HG03060 (cell line): ENCODE measurements around the gene HOMER2.
"Not testable (repeated sequence)": the region's sequence is repeated elsewhere in the genome, so short reads cannot be mapped to it uniquely, and the experiment has no call there.

Experiments
- ATAC-seq: cut with Tn5 transposase; IDR thresholded peaks from one replicate; pipeline ENCODE4 v1.9.1; 2021; ENCODE audit warnings: low read depth, moderate number of reproducible peaks; ENCODE audit not compliant: unreplicated experiment

The HOMER2 gene

DNA sequence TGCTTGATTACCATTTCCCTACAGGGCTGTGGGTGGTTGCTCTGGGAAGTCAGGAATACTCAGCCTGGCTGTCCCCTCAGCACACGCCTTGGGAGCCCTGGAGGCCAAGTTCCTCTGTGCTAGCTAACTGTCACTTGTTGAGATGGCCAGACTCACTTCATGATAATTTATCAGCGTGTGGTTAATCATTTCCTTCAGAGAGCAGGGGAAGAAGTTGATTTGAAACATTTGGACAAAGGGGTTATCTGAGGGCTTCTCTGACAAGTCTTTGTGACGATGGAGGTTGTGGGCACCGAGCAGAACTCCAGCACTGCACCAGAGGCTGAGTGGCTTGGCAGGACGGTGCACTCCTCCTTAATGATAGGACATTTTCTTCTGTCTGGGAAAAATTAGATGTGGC is 81.2 kb downstream of the HOMER2 start:
- no peak for ATAC-seq

- ATAC-seq: no peak
Measured at GRCh38 chr15:82870727-82871320, 81.7 kb downstream of the HOMER2 start.

DNA sequence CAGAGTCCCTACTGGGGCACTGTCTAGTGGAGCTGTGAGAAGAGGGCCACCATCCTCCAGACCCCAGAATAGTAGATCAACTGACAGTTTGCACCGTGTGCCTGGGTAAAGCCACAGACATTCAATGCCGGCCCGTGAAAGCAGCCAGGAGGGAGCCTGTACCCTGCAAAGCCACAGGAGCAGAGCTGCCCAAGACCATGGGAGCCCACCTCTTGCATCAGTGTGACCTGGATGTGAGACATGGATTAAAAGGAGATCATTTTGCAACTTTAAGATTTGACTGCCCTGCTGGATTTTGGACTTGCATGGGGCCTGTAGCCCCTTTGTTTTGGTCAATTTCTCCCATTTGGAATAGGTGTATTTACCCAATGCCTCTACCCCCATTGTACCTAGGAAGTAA is 86.5 kb downstream of the HOMER2 start:
- ATAC-seq: not testable (repeated sequence)

DNA sequence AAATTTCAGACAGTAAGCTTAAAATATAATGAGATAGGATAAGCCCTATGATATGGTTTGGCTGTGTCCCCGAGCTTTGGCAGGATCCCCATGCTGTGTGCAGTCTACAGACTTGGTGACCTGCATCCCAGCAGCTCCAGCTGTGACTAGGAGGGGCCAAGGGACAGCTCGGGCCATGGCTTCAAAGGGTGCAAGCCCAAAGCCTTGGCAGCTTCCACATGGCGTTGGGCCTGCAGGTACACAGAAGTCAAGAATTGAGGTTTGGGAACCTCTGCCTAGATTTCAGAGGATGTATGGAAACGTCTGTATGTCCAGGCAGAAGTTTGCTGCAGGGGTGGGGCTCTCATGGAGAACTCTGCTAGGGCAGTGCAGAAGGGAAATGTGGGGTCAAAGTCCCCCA is 86.9 kb downstream of the HOMER2 start:
- ATAC-seq: not testable (repeated sequence)

GRCh38 chr15:82864967-82865366 is 87.6 kb downstream of the HOMER2 start:
- ATAC-seq: no peak

- no peak for ATAC-seq
Measured at GRCh38 chr15:82862886-82863285, 89.6 kb downstream of the HOMER2 start.

- no peak for ATAC-seq
Measured at GRCh38 chr15:82858932-82859331, 93.6 kb downstream of the HOMER2 start.

- ATAC-seq: no peak
Measured at GRCh38 chr15:82856397-82857170, 95.9 kb downstream of the HOMER2 start.

DNA sequence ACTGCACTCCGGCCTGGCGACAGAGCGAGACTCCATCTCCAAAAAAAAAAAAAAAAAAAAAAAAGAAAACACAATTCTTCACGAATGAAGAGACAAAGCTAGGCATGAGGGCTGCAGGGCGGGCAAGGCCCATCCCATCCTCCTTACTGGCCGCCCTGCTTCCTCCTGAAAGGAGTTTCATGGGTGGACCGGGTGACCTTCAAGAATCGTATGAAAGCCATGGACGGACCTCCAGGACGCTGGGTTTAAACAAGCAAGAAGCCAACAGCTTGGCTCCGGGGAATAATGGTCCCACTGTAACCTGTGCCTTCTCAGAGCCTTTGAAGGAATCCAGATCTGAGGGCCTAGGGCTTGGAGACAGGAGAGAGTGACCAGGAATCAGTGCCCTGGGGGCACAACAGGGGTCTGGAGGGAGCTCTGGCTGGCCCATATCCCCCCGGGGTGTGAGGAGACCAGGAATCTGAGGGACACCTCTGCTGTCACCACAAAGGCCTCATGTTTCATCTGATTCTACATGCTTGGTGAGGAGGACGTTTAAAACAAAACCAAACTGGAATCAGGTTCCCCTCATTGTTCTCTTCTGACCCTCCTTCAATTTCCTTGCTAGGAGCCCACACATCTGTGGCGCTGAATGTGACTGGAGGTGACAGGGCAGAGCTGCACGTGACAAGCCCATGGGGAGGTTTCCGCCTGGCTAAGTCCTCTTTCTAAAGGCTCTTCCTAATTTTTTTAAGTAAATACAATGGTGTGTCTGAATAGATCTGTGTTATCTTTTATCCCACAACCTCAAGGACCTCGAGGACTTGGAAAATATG is 97.0 kb downstream of the HOMER2 start:
- no peak for ATAC-seq

- no peak for ATAC-seq
Measured at GRCh38 chr15:82854554-82854953, 98.0 kb downstream of the HOMER2 start.

- ATAC-seq: no peak
Measured at GRCh38 chr15:82852941-82853561, 99.5 kb downstream of the HOMER2 start.

GRCh38 chr15:82851981-82852511 is 100.5 kb downstream of the HOMER2 start:
- ATAC-seq: no peak

DNA sequence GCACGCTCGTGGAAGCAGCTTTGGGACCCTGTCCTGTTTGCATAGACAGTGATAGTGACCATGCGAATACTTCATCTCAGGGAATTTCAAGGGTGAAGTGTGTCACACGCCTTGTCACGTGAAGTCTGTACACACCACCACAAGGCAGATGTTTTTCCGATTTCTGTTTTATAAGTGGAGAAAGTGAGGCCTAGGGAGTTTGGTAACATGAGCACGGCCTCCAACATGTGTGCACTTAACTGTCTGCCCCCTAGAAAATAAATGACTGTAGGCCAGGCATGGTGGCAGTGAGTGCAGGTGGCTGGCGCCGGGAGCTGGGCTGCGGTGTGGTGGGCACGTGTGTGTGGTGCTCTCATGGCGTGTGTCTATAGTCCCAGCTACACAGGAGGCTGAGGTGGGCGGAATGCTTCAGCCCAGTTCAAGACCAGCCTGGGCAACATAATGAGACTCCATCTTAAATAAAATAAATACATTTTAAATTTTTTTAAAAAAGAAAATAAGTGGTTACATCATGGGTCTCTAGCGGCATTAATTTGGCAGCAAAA is 101.1 kb downstream of the HOMER2 start:
- ATAC-seq: no peak

DNA sequence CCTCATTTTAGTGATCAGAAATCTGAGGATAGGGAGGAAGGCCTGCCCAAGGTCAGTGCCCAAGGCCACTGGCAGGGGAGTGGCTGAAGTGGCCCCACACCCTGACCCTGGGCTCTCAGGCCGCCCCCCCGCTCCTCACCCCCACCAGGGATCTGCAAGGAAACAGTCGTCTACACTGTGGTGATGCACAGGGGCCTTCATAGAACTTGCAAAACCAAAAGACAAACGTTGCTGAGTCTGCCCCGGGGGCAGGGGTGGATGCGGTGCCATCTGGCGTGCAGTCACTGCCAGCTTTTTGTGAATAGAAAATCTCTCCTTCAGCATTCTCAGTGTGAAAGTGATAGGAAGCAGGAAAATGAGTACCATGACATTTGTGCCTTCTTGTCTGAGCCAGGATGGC is 101.8 kb downstream of the HOMER2 start:
- ATAC-seq: no peak

DNA sequence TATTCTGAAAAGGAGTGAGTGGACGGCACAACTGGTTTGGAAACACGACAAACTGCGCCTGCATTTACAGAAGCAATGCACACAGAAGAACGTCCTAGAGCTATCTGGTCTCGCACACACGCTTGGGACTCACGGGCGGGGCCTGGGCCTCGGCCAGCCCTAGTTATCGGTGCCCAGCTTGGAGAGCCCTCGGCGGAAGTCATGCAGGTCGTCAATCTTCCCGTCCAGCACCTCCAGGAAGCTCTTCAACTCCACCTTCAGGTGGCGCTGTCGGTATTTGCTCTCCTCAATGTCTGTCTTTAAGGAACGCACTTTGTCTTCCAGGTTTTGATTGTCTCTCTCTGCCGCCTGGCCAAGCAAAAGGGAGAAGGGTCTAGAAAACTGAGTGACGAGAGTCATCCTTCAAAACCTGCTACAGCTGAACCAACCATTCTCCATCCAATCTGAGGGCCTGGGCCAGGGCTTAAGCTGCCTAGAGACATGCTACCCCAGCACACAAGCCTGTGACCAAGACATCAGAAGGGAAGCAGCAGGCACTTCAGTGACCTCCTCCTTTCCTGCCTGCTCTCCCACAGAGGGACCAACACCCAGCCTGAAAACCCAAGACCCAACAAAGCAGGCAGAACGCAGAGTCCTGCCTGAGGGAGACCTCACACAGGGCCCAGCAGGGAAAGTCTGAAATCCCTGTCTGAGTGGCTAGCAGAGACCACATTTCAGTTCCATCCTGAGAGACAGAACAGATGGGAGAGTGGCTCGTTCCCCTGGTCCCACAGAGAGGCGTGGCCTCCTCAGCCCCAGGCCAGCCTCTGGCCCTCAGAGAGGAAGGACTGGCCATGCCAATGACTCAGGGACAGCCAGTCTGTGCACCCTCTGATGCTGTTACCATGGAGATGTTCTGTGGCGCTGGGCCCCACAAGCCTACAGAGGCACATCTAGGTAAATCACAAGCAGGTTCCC is 102.7 kb downstream of the HOMER2 start:
- peak; percentile 45 for ATAC-seq

GRCh38 chr15:82848241-82848993 is 104.1 kb downstream of the HOMER2 start:
- no peak for ATAC-seq

DNA sequence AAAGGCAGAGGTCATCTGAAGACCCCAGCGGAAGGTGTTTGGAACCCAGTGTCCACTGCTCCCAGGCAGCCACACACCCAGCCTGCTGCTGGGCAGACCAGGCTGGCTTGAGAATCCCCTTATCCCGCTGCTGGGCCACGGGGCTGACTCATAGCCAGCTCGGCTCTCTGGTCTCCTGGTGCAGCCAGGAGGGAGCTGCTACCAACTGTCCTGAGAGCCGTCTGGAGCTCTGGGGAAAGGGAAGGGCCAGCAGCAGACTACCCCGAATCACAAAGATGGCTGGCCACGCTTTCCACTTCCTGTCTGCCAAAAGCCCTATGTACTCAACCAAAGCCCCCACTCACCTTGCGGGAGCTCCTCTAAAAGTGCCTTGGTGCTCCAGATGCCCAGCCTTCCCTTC is 104.8 kb downstream of the HOMER2 start:
- ATAC-seq: no peak

GRCh38 chr15:82846621-82847020 is 105.9 kb downstream of the HOMER2 start:
- no peak for ATAC-seq

- ATAC-seq: no peak
Measured at GRCh38 chr15:82845686-82846085, 106.8 kb downstream of the HOMER2 start.
